Gastroesophageal sphincter (tissue), 4 donors: ENCODE data around the gene CTBP1. TPM values are rescaled to one million over a fixed set of nuclear protein-coding genes. Genes with fewer than 3 reads are reported as not detected.

Source experiments
- ATAC-seq: fragments of 150-250 bp; one replicate; pipeline ENCODE4 v1.9.1; 2016; ENCODE audit warnings: mild to moderate bottlenecking, moderate library complexity
- H3K27ac ChIP-seq, 4 donors: fragments of 200-600 bp; sonication (generic) in 3 of 4; 1 replicate in 3 of 4; 2 replicates in 1 of 4; pipeline ENCODE4 v1.5.1; 2016 to 2019
- H3K27me3 ChIP-seq: fragments of 200-600 bp; sonication (generic); one replicate; pipeline ENCODE4 v1.5.1; 2019
- H3K36me3 ChIP-seq, 2 donors: fragments of 200-600 bp; sonication (generic); one replicate each; pipeline ENCODE4 v1.5.1; 2019; ENCODE audit warnings: control low read depth in 1 of 2
- H3K4me1 ChIP-seq, 3 donors: fragments of 200-600 bp; sonication (generic); 1 replicate in 2 of 3; 2 replicates in 1 of 3; pipeline ENCODE4 v1.5.1; 2016 to 2019; ENCODE audit warnings: control low read depth in 2 of 3
- H3K4me3 ChIP-seq, 2 donors: fragments of 200-600 bp; sonication (generic); one replicate each; pipeline ENCODE4 v1.5.1; 2019; ENCODE audit warnings: mild to moderate bottlenecking in 1 of 2, moderate library complexity in 1 of 2
- H3K9me3 ChIP-seq, 3 donors: fragments of 200-600 bp; sonication (generic); one replicate each; pipeline ENCODE4 v1.5.1; 2017 to 2019; ENCODE audit warnings: control low read depth in 2 of 3
- EP300 ChIP-seq: sonication (generic); formaldehyde crosslinking; IDR thresholded peaks from one replicate; pipeline ENCODE4 v1.6.1; 2017; ENCODE audit warnings: antibody characterized with exemption, mild to moderate bottlenecking
- POLR2A ChIP-seq, 2 donors: fragments of 450-650 bp; IDR thresholded peaks; one replicate each; pipeline ENCODE4 v1.6.1; 2017; ENCODE audit warnings: antibody characterized with exemption in 2 of 2, mild to moderate bottlenecking in 2 of 2, moderate library complexity in 1 of 2
- POLR2AphosphoS5 ChIP-seq: sonication (generic); formaldehyde crosslinking; IDR thresholded peaks from one replicate; pipeline ENCODE4 v1.6.1; 2017; ENCODE audit warnings: antibody characterized with exemption
- WGBS, 2 donors: methylation state at CpG; one replicate each; pipeline ENCODE4 v1.1.5; 2018; ENCODE audit warnings: low coverage in 1 of 2; 5-methylcytosine and 5-hydroxymethylcytosine counted together
- total RNA-seq, 4 donors: library from RNA; depleted of rRNA; stranded (reverse); fragments of >200 nt; gene quantifications; one replicate each; pipeline ENCODE4 v1.1.0, GENCODE V29; 2016
- TF ChIP-seq, protein P1 (sequence below), 4 experiments: fragments of 200-600 bp in 2 of 4; fragments of 450-650 bp in 2 of 4; sonication (generic) in 1 of 4; IDR thresholded peaks; one replicate each; pipeline ENCODE4 v1.5.1; 2017 to 2019; ENCODE audit warnings: antibody characterized with exemption in 4 of 4, mild to moderate bottlenecking in 2 of 4, moderate library complexity in 2 of 4

The CTBP1 gene
- total RNA-seq, 4 donors from 2014 or later = 126 to 271 (median 164) TPM

DNA sequence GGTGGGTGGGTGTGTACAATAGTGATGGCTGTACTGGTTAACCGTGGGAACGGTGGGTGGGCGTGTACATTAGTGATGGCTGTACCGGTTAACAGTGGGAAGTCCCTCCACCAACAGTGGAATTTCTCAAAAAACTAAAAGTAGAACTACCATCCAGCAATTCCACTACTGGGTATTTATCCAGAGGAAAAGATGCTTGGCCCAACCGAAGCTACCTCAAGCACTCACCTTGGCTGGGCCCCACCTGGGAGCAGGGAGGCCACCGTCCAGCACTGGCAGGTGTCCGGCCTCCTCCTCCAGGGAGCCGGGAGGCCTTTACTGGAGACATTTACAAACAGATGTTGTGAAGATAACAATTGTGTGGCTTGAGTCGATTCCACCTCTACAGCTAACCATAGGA is 34.8 kb upstream of the CTBP1 start:
- Histone ChIP-seq H3K4me3 (no peak overlapping the region), H3K27ac (no peak overlapping the region), H3K4me1 (peaks cover 0 to 4% (median 1%) of the 10 kb centered on the region in 3 donors), H3K27me3 (no peaks in the 10 kb centered on the region), H3K9me3 (no peaks in the 10 kb centered on the region), H3K36me3 (no peaks in the 10 kb centered on the region)
- TF ChIP-seq POLR2A (IDR thresholded peaks at IDR 0.05) (no peak), POLR2AphosphoS5 (no peak), EP300 (no peak)
- TF ChIP-seq, protein P1, sequence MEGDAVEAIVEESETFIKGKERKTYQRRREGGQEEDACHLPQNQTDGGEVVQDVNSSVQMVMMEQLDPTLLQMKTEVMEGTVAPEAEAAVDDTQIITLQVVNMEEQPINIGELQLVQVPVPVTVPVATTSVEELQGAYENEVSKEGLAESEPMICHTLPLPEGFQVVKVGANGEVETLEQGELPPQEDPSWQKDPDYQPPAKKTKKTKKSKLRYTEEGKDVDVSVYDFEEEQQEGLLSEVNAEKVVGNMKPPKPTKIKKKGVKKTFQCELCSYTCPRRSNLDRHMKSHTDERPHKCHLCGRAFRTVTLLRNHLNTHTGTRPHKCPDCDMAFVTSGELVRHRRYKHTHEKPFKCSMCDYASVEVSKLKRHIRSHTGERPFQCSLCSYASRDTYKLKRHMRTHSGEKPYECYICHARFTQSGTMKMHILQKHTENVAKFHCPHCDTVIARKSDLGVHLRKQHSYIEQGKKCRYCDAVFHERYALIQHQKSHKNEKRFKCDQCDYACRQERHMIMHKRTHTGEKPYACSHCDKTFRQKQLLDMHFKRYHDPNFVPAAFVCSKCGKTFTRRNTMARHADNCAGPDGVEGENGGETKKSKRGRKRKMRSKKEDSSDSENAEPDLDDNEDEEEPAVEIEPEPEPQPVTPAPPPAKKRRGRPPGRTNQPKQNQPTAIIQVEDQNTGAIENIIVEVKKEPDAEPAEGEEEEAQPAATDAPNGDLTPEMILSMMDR (IDR thresholded peaks at IDR 0.05) = no peak
- no peak for ATAC-seq
- WGBS, 2 donors = 82 to 88% methylated on average over 7 to 9 of the region's 9 CpGs

- Histone ChIP-seq H3K4me1 (no peaks in the 10 kb centered on the region), H3K4me3 (no peak overlapping the region), H3K27ac (no peak overlapping the region), H3K36me3 (no peaks in the 10 kb centered on the region), H3K27me3 (no peaks in the 10 kb centered on the region), H3K9me3 (no peaks in the 10 kb centered on the region)
- ATAC-seq = no peak
- TF ChIP-seq EP300 (no peak), POLR2AphosphoS5 (no peak), POLR2A (IDR thresholded peaks at IDR 0.05) (no peak)
- TF ChIP-seq, protein P1 (IDR thresholded peaks at IDR 0.05) = no peak
- 90% methylated on average over 8 of the region's 10 CpGs; no CpG with 5 or more reads in 1 of the 2 donors for WGBS, 2 donors
These were observed 30.3 kb upstream of the CTBP1 start for GRCh38 chr4:1279253-1279652.

- no peak for ATAC-seq
- TF ChIP-seq EP300 = no peak
- no peak for TF ChIP-seq POLR2AphosphoS5
- TF ChIP-seq, protein P1 (IDR thresholded peaks at IDR 0.05) = no peak
- no peak for TF ChIP-seq POLR2A (IDR thresholded peaks at IDR 0.05)
- no peak overlapping the region for H3K4me3 ChIP-seq
- no peaks in the 10 kb centered on the region for H3K36me3 ChIP-seq
- no peaks in the 10 kb centered on the region for H3K4me1 ChIP-seq
- no peaks in the 10 kb centered on the region for H3K9me3 ChIP-seq
- no peaks in the 10 kb centered on the region for H3K27me3 ChIP-seq
- no peak overlapping the region for H3K27ac ChIP-seq
- 71 to 78% methylated on average over 7 to 14 of the region's 15 CpGs for WGBS, 2 donors
These were observed 29.0 kb upstream of the CTBP1 start for GRCh38 chr4:1277667-1278665.

DNA sequence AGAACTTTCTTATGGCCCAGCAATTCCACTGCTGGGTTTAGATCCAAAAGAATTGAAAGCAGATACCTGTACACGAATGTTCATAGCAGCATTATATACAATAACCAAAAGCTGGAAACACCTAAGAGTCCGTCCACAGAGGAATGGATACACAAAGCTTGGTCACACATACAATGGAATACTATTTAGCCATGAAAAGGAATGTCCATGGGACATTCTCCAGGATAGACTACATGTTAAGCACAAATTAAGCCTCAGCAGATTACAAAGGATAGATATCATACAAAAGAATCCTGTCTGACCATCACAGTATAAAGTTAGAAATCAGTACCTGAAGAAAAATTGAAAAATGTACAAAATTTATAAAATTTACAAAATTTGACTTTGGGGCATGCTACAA is 28.1 kb upstream of the CTBP1 start:
- H3K27ac ChIP-seq = no peak overlapping the region
- TF ChIP-seq EP300 = no peak
- TF ChIP-seq, protein P1 (IDR thresholded peaks at IDR 0.05) = no peak
- no peak for TF ChIP-seq POLR2A (IDR thresholded peaks at IDR 0.05)
- no peak for TF ChIP-seq POLR2AphosphoS5
- no peak for ATAC-seq
- WGBS, 2 donors = 68 to 83% methylated on average over 2 of the region's 2 CpGs
- H3K27me3 ChIP-seq = no peaks in the 10 kb centered on the region
- H3K9me3 ChIP-seq = no peaks in the 10 kb centered on the region
- no peaks in the 10 kb centered on the region for H3K36me3 ChIP-seq
- no peaks in the 10 kb centered on the region for H3K4me1 ChIP-seq
- H3K4me3 ChIP-seq = no peak overlapping the region

DNA sequence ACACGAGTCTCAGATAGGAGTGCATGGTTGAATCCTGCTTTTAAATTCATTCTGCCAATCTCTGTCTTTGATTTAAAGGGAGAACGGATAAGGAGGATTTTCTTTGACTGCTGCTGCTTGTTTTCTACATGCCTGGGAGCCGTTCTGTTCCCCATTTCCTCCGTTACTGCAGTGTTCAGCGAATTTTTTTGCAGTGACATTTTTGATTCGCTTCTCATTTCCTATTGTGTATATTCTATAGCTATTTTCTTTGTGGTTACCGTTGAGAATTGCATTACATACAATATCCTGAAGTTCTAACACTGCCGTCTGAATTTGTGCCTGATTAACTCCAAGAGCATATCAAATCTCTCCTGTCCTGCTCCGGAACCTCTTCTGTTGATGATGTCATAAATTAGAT is 25.9 kb upstream of the CTBP1 start:
- Histone ChIP-seq H3K4me1 (no peaks in the 10 kb centered on the region), H3K27ac (no peak overlapping the region), H3K9me3 (peaks cover 0 to under 1% (median 0%) of the 10 kb centered on the region in 3 donors), H3K4me3 (no peak overlapping the region), H3K36me3 (no peaks in the 10 kb centered on the region), H3K27me3 (no peaks in the 10 kb centered on the region)
- ATAC-seq = no peak
- TF ChIP-seq EP300 = no peak
- TF ChIP-seq POLR2A (IDR thresholded peaks at IDR 0.05) = no peak
- no peak for TF ChIP-seq POLR2AphosphoS5
- TF ChIP-seq, protein P1 (IDR thresholded peaks at IDR 0.05) = no peak
- 75 to 83% methylated on average over 8 to 9 of the region's 9 CpGs for WGBS, 2 donors
